IPS-18a (cell line): ENCODE data around the gene HOMER3.
A peak's percentile ranks its signal among the peaks of the same experiment; 100 is the strongest.

Experiments
- H3K27ac ChIP-seq: one replicate; pipeline ENCODE4 v1.5.1; 2013; ENCODE audit warnings: low read length
- H3K27me3 ChIP-seq: one replicate; pipeline ENCODE4 v1.6.1; 2013; ENCODE audit warnings: mild to moderate bottlenecking, low read length; ENCODE audit not compliant: control insufficient read depth, insufficient read depth
- H3K36me3 ChIP-seq: one replicate; pipeline ENCODE4 v1.6.1; 2013; ENCODE audit warnings: low read depth, low read length; ENCODE audit not compliant: control insufficient read depth
- H3K4me1 ChIP-seq: one replicate; pipeline ENCODE4 v1.6.1; 2013; ENCODE audit warnings: low read depth, low read length; ENCODE audit not compliant: control insufficient read depth
- H3K4me3 ChIP-seq: one replicate; pipeline ENCODE4 v1.5.1; 2013; ENCODE audit warnings: low read length
- H3K9ac ChIP-seq: one replicate; pipeline ENCODE4 v1.6.1; 2013; ENCODE audit warnings: mild to moderate bottlenecking, low read length, moderate library complexity
- H3K9me3 ChIP-seq: one replicate; pipeline ENCODE4 v1.6.1; 2013; ENCODE audit warnings: low read depth, low read length; ENCODE audit not compliant: control insufficient read depth

HOMER3 gene

DNA sequence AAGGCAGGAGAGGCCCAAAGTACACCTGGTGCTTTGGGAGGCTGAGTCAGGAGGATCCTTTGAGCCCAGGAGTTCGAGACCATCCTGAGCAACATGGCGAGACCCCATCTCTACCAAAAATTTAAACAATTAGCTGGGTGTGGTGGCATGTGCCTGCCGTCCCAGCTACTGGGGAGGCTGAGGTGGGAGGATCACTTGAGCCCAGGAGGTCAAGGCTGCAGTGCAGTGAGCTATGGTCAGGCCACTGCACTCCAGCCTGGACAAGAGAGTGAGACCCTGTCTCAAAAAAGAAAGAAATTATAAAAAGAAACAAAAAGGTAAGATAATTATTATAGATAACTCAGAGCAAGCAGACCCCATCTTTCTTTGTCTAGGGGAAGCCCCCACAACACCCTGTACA lies 1.9 kb downstream of the HOMER3 start:
- Histone ChIP-seq H3K9me3 (no peaks in the 10 kb centered on the region), H3K27ac (no peak overlapping the region), H3K36me3 (peaks cover 9% of the 10 kb centered on the region), H3K4me3 (peak overlapping the region; percentile 75), H3K27me3 (peaks cover 4% of the 10 kb centered on the region), H3K9ac (no peak overlapping the region), H3K4me1 (peaks cover 9% of the 10 kb centered on the region)

DNA sequence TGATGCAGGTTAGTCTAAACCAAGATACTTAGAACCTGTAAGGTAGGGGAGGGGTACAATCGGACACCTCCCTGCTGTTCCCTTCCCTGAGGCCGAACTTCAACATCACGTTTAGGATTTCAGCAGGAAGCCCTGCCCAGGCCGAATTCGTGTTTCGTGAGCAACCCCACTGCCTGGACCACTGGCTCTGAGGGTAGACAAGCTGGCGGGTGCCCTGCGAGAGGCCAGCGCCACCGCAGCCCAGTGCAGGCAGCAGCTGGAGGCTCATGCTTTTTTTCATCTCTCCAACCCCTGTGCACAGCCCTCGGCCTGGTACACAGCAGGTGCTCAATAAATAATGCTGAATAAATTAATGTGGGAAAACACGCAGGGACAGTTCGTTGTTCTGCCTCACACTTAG lies 7.7 kb downstream of the HOMER3 start:
- Histone ChIP-seq H3K4me3 (peak overlapping the region; percentile 48), H3K27me3 (no peaks in the 10 kb centered on the region), H3K4me1 (no peaks in the 10 kb centered on the region), H3K36me3 (peaks cover 13% of the 10 kb centered on the region), H3K9me3 (no peaks in the 10 kb centered on the region), H3K27ac (no peak overlapping the region), H3K9ac (no peak overlapping the region)

DNA sequence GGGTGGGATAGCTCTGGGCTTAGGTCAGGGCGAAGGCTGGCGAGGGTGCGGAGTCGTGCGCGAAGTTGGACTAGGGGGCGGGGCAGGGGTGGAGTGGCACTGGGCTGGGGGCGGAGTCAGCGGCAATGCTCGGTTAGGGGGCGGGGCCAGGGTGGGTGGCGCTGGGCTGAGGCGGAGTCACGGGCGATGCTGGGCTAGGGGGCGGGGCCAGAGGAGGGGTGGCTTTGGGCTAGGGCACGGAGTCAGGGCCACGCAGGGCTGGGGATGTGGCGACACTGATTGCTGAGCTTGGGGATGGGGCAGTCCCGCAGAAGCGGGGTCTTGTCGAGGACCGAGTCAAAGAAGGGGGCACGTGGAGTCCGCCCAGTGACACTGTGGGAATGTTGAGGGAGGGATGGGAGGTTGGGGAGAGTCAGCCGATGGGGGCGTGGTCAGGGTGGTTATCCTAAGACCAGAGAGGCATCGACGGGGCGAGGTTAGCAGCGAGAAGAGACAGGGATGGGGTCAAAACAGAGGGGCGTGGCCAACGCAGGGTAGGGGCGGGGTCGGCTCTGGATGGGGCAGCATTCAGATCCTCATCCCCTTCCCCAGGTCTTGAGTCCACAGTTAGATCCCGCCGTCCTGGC lies 8.7 kb downstream of the HOMER3 start:
- Histone ChIP-seq H3K9me3 (no peaks in the 10 kb centered on the region), H3K4me1 (no peaks in the 10 kb centered on the region), H3K4me3 (peak overlapping the region; percentile 69), H3K27ac (no peak overlapping the region), H3K9ac (no peak overlapping the region), H3K36me3 (peaks cover 13% of the 10 kb centered on the region), H3K27me3 (no peaks in the 10 kb centered on the region)

DNA sequence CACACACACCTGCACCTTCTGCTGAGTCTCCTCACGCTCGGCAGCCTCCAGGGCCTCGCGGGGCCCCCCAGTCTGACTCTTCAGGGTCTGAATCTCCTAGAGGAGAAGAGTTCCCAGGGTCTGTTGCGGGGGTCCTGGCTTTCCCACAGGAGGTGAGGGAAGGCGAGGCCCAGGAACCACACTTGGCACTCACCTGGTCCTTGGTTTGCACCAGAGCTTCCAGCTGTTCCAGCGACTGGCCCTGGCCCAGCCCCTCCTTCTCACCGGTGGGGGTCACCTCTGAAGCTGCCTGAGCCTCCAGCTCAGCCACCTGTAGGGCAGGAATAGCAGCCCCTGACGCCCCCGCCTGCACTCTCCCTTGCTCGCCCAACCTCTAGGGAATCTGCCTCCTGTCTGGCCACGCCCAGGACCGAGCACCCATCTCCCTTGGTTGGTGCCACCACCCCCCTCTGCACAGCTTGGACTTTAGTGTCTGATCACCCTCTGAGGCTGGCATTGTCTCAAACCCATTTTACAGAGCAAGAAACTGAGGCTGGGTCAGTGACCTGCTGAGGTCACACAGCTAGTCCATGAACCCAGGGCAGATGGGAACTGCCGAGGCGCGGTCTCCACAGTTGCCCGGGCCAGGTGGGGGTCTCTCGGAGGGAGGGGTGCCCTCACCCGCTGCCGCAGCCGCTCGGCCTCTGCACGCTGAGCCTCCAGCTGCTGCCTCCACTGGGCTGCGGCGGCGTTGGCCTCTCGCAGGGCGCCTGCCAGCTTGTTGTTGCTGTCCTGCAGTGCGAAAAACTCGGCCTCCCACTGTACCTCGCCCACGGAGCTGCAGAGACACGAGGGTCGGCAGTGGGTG lies 9.5 kb downstream of the HOMER3 start:
- H3K9me3 ChIP-seq, result no peaks in the 10 kb centered on the region
- H3K4me1 ChIP-seq, result no peaks in the 10 kb centered on the region
- H3K27me3 ChIP-seq, result no peaks in the 10 kb centered on the region
- peaks cover 13% of the 10 kb centered on the region for H3K36me3 ChIP-seq
- no peak overlapping the region for H3K4me3 ChIP-seq
- H3K27ac ChIP-seq, result no peak overlapping the region
- H3K9ac ChIP-seq, result no peak overlapping the region

DNA sequence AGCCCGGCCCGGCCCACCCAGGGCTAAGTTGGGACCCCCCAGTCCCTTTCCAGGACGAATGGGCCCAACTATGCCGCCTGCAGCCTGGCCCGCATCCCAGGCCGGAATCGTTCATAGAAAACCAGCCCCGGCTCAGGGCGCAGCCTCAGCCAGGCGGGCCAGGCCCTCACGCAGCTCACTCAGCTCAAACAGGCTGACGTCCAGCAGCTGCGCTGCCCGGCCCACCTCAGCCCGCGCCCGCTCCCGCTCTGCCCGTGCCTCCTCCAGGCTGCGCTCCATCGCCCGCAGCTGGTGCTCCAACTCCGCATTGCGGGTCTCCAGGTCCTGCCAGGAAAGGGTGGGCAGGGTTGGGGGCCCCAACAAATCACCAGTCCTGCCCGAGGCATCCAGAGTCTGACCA lies 11.7 kb downstream of the HOMER3 start:
- Histone ChIP-seq H3K36me3 (peaks cover 17% of the 10 kb centered on the region), H3K4me1 (no peaks in the 10 kb centered on the region), H3K27ac (no peak overlapping the region)

DNA sequence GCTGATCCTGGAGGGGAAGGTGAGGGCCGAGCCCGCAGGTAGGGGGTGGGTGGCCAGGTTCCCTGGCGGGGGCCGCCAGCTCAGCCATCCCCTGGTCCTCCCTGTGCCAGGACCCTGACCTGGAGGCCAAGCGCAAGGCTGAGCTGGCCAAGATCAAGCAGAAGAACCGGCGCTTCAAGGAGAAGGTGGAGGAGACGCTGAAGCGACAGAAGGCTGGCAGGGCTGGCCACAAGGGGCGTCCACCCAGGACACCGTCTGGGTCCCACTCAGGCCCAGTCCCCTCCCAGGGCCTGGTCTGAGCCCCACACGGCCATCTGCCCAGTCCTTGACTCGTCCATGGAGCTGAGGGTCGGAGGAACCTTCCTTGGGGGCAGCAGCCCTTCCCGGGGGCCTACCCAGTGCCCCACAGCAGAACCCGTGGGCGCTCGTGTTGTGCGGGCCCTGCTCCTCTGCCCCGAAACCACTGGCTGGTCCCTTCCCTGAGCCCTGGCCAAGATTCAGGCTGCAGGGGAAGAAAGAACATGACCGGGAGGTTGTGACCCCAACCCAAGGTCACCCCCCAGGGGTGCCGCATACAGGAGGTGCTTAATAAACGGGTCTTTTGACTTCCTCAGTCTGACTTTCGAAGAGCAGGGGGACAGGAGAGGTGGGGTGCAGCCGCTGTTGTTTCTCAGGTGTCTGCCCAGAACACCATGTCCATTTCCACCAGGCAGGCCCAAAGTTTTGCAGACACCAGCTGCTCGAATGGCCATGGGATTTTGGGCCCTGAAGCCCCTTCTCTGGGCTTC lies 12.8 kb downstream of the HOMER3 start:
- H3K27ac ChIP-seq, result no peak overlapping the region
- no peaks in the 10 kb centered on the region for H3K27me3 ChIP-seq
- H3K4me3 ChIP-seq, result no peak overlapping the region
- H3K9me3 ChIP-seq, result no peaks in the 10 kb centered on the region
- no peak overlapping the region for H3K9ac ChIP-seq
- peaks cover 16% of the 10 kb centered on the region for H3K36me3 ChIP-seq
- no peaks in the 10 kb centered on the region for H3K4me1 ChIP-seq

More for the DNA sequence above, 11.7 kb downstream of the HOMER3 start:
- H3K9me3 ChIP-seq, result no peaks in the 10 kb centered on the region
- H3K9ac ChIP-seq, result no peak overlapping the region
- no peaks in the 10 kb centered on the region for H3K27me3 ChIP-seq
- no peak overlapping the region for H3K4me3 ChIP-seq

DNA sequence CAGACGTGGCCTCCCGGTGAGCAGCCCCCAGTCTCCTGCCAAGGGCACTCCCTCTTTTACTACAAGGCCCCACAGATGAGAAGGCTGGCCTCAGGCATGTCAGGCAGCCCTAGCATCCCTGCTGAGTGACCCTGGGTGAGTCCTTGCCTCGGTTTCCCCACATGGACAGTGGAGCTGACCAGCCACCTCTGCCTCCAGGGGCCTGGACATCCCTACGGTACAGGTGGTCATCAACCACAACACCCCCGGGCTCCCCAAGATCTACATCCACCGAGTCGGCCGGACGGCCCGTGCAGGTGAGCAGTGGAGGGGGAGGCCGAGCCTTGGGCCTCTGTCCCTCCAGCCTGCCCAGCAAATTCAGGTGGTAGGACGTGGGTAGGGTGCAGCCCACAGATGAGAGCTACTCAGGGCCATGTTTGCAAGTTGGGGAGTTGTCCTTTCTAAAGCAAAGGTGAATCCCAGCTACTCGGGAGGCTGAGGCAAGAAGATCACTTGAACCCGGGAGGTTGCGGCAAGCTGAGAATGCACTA lies 16.3 kb downstream of the HOMER3 start:
- Histone ChIP-seq H3K4me1 (no peaks in the 10 kb centered on the region), H3K4me3 (no peak overlapping the region), H3K27me3 (no peaks in the 10 kb centered on the region), H3K36me3 (peaks cover 32% of the 10 kb centered on the region), H3K9ac (no peak overlapping the region), H3K9me3 (no peaks in the 10 kb centered on the region), H3K27ac (no peak overlapping the region)

DNA sequence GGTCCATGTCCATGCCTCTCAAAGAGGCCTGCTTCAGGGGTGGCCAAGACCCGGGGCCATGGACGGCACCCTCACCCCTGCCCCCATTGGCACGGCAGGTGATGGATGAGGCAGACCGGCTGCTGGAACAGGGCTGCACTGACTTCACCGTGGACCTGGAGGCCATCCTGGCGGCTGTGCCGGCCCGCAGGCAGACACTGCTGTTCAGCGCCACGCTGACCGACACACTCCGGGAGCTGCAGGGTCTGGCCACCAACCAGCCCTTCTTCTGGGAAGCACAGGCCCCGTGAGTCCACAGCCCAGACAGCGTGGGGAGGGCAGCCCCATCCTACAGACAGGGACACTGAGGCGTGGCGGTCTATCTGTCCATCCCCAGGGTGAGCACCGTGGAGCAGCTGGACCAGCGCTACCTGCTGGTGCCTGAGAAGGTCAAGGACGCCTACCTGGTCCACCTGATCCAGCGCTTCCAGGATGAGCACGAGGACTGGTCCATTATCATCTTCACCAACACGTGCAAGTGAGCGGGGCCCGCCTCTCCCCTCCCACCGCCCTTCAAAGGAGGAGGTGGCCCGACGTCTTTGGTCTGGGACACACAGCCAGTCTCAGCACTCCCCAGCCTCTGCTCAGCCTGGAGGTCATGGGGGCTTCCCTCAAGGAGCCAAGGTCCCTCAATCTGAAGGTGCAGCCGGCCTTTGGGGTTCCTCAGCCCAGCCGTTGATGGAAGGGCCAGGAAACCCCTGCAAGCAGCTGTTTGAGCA lies 18.6 kb downstream of the HOMER3 start:
- no peaks in the 10 kb centered on the region for H3K4me1 ChIP-seq
- H3K9ac ChIP-seq, result no peak overlapping the region
- H3K4me3 ChIP-seq, result no peak overlapping the region
- peaks cover 24% of the 10 kb centered on the region for H3K36me3 ChIP-seq
- no peak overlapping the region for H3K27ac ChIP-seq
- H3K9me3 ChIP-seq, result no peaks in the 10 kb centered on the region
- H3K27me3 ChIP-seq, result no peaks in the 10 kb centered on the region

DNA sequence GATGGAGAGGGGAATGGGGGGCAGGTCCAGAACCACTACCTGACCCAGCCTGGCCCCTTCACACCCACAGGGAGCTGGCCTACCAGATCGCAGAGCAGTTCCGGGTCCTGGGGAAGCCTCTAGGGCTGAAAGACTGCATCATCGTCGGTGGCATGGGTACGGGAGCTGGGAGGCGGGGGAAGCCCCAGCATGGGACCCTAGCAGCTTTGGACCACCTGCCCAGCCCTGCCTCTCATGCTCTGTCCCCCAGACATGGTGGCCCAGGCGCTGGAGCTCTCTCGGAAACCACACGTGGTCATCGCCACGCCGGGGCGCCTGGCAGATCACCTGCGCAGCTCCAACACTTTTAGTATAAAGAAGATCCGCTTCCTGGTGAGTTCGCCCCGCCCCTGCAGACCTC lies 19.4 kb downstream of the HOMER3 start:
- Histone ChIP-seq H3K36me3 (peaks cover 24% of the 10 kb centered on the region), H3K9ac (no peak overlapping the region), H3K27ac (no peak overlapping the region), H3K9me3 (no peaks in the 10 kb centered on the region), H3K4me1 (no peaks in the 10 kb centered on the region), H3K4me3 (no peak overlapping the region), H3K27me3 (no peaks in the 10 kb centered on the region)

DNA sequence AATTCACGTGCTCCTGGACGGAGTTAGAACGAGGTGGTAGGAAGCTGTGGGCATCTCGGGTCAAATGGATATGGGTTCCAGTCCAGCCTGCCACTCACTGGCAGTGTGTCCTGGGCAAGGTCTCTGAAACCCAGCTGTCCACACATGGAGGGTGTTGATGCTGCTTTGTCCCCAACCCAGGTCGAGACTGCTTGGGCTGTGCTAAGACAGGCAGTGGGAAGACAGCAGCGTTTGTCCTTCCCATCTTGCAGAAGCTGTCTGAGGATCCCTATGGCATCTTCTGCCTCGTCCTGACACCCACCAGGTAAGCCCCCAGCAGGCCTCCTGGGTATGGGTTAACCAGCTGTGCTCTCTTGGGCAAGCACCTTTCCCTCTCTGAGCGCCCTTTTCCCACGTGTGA lies 20.6 kb downstream of the HOMER3 start:
- H3K9ac ChIP-seq, result peak overlapping the region; percentile 75
- H3K27ac ChIP-seq, result no peak overlapping the region
- H3K4me1 ChIP-seq, result no peaks in the 10 kb centered on the region
- peaks cover 21% of the 10 kb centered on the region for H3K36me3 ChIP-seq
- no peaks in the 10 kb centered on the region for H3K9me3 ChIP-seq
- H3K27me3 ChIP-seq, result no peaks in the 10 kb centered on the region
- peak overlapping the region; percentile 78 for H3K4me3 ChIP-seq

DNA sequence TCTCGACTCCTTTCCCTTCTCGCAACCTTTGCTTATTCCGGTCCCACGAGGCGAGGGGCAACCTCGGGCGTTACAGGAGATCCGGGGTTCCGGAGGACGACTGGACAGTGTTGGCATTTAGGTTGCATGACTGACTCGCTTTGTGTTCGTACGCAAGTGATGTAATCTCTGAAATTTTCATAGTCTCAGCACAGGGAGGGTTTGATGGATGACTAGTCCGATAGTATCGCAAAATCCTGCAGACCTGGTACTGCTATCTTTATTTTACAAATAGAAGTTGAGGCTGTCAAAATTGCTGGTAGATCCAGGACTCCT lies 21.2 kb downstream of the HOMER3 start:
- Histone ChIP-seq H3K36me3 (peaks cover 21% of the 10 kb centered on the region), H3K27me3 (no peaks in the 10 kb centered on the region), H3K4me1 (no peaks in the 10 kb centered on the region), H3K9ac (peak overlapping the region; percentile 75), H3K9me3 (no peaks in the 10 kb centered on the region), H3K27ac (no peak overlapping the region), H3K4me3 (peak overlapping the region; percentile 78)
